Activated B cell treated with CpG ODN at 0.5 μM for 24 hours (primary cell): ENCODE results near the gene STK11IP. TPM values are rescaled to one million over a fixed set of nuclear protein-coding genes. Genes with fewer than 3 reads are reported as not detected.
"Not testable (repeated sequence)": the region's sequence is repeated elsewhere in the genome, so short reads cannot be mapped to it uniquely, and the experiment has no call there.

Experiments
- ATAC-seq: fragments of 200-7000 bp; cut with Tn5 transposase; one replicate; pipeline ENCODE4 v1.10.0; 2021; ENCODE audit warnings: low read depth, mild to moderate bottlenecking, moderate library complexity
- CTCF ChIA-PET: fragments of 350-600 bp; sonication (Branson Sonifier 250); formaldehyde crosslinking; loops from one replicate; lab custom pipeline; 2021; ENCODE audit warnings: antibody characterized with exemption; lab: Charles Lee
- POLR2A ChIA-PET: fragments of 350-600 bp; sonication (Branson Sonifier 250); formaldehyde crosslinking; loops from one replicate; lab custom pipeline; 2021; ENCODE audit warnings: antibody characterized with exemption; lab: Charles Lee
- DNase-seq: peaks from one replicate; pipeline ENCODE4 v3.0.0; 2022
- H3K27ac Mint-ChIP-seq: one replicate; pipeline ENCODE4 v1.8.0; 2020; ENCODE audit warnings: mixed read lengths
- H3K27me3 Mint-ChIP-seq: one replicate; pipeline ENCODE4 v1.8.0; 2021; ENCODE audit warnings: mixed read lengths
- H3K36me3 Mint-ChIP-seq: one replicate; pipeline ENCODE4 v1.8.0; 2021; ENCODE audit warnings: low read depth, mixed read lengths
- H3K4me1 Mint-ChIP-seq: one replicate; pipeline ENCODE4 v1.8.0; 2021; ENCODE audit warnings: mixed read lengths
- H3K4me3 Mint-ChIP-seq: one replicate; pipeline ENCODE4 v1.8.0; 2020; ENCODE audit warnings: mild to moderate bottlenecking, mixed read lengths
- H3K9me3 Mint-ChIP-seq: one replicate; pipeline ENCODE4 v1.8.0; 2020; ENCODE audit warnings: mixed read lengths
- CTCF ChIP-seq: fragments of 200-600 bp; IDR thresholded peaks from one replicate; pipeline ENCODE4 v1.8.0; 2022; ENCODE audit warnings: antibody characterized with exemption, mild to moderate bottlenecking
- intact Hi-C: fragments of 100-400 bp; cut with micrococcal nuclease; formaldehyde crosslinking; loops from one replicate; pipeline ENCODE4 v1.15.1; 2024
- total RNA-seq: library from RNA; stranded (reverse); gene quantifications from 2 replicates; pipeline ENCODE4 v1.2.3, GENCODE V29; 2022

The STK11IP gene
- total RNA-seq, 1 donor from 2014 or later = 53.6 TPM

- Mint-ChIP-seq H3K27ac (no peak overlapping the region), H3K9me3 (peaks cover 3% of the 10 kb centered on the region), H3K36me3 (no peaks in the 10 kb centered on the region), H3K4me1 (peaks cover under 1% of the 10 kb centered on the region), H3K4me3 (no peak overlapping the region), H3K27me3 (peaks cover 43% of the 10 kb centered on the region)
- no peak for DNase-seq
- intact Hi-C loops = no loop called here
- TF ChIP-seq CTCF = no peak
- CTCF ChIA-PET = no interaction called here
- POLR2A ChIA-PET = no interaction called here
- no peak for ATAC-seq
These were observed 50.5 kb downstream of the STK11IP start for GRCh38 chr2:219648176-219648575.

- ATAC-seq (no peak), DNase-seq (no peak)
- H3K27me3 Mint-ChIP-seq = peaks cover 48% of the 10 kb centered on the region
- H3K36me3 Mint-ChIP-seq = no peaks in the 10 kb centered on the region
- CTCF ChIA-PET = no interaction called here
- no peak overlapping the region for H3K27ac Mint-ChIP-seq
- POLR2A ChIA-PET = no interaction called here
- no peak overlapping the region for H3K4me3 Mint-ChIP-seq
- no peaks in the 10 kb centered on the region for H3K4me1 Mint-ChIP-seq
- TF ChIP-seq CTCF = no peak
- peaks cover 3% of the 10 kb centered on the region for H3K9me3 Mint-ChIP-seq
- intact Hi-C loops = no loop called here
These were observed 51.3 kb downstream of the STK11IP start for GRCh38 chr2:219648963-219649362.

- no peak overlapping the region for H3K27ac Mint-ChIP-seq
- peaks cover 50% of the 10 kb centered on the region for H3K27me3 Mint-ChIP-seq
- ChIA-PET CTCF (no interaction called here), POLR2A (interaction anchor here (0.6 kb wide), 1 partner anchor 101 kb away, joined by 3 read pairs; no protein-coding TSS in a partner anchor)
- H3K36me3 Mint-ChIP-seq = no peaks in the 10 kb centered on the region
- H3K4me3 Mint-ChIP-seq = no peak overlapping the region
- no peaks in the 10 kb centered on the region for H3K4me1 Mint-ChIP-seq
- H3K9me3 Mint-ChIP-seq = peaks cover 3% of the 10 kb centered on the region
- DNase-seq = no peak
- TF ChIP-seq CTCF = no peak
- no peak for ATAC-seq
- intact Hi-C loops = no loop called here
These were observed 53.0 kb downstream of the STK11IP start for GRCh38 chr2:219650426-219651248.

GRCh38 chr2:219651656-219652055 lies 54.0 kb downstream of the STK11IP start:
- ATAC-seq, H3K4me1 Mint-ChIP-seq, CTCF ChIA-PET, DNase-seq, H3K27ac Mint-ChIP-seq, H3K36me3 Mint-ChIP-seq, H3K4me3 Mint-ChIP-seq, H3K9me3 Mint-ChIP-seq, intact Hi-C loops: not testable (repeated sequence)
- POLR2A ChIA-PET = interaction anchor here (0.9 kb wide), 1 partner anchor 9 kb away, joined by 4 read pairs; no protein-coding TSS in a partner anchor
- H3K27me3 Mint-ChIP-seq = peaks cover 46% of the 10 kb centered on the region

GRCh38 chr2:219656526-219656925 lies 58.9 kb downstream of the STK11IP start:
- ChIA-PET CTCF (no interaction called here), POLR2A (no interaction called here)
- DNase-seq = no peak
- H3K27ac Mint-ChIP-seq = no peak overlapping the region
- no peaks in the 10 kb centered on the region for H3K4me1 Mint-ChIP-seq
- no peak overlapping the region for H3K4me3 Mint-ChIP-seq
- no peaks in the 10 kb centered on the region for H3K36me3 Mint-ChIP-seq
- TF ChIP-seq CTCF = no peak
- H3K9me3 Mint-ChIP-seq = peaks cover 17% of the 10 kb centered on the region
- intact Hi-C loops = no loop called here
- no peak for ATAC-seq
- H3K27me3 Mint-ChIP-seq = peaks cover 31% of the 10 kb centered on the region
